AG09319 (cell line): Measurements from ENCODE around the gene BTRC.
"Not testable (repeated sequence)": the region's sequence is repeated elsewhere in the genome, so short reads cannot be mapped to it uniquely, and the experiment has no call there.

Source experiments
- DNase-seq: peaks from one replicate; pipeline ENCODE4 v3.0.0-alpha.2; 2010; ENCODE audit warnings: low read depth; ENCODE audit errors: extremely low read depth
- TF ChIP-seq, protein P1 (sequence below): IDR thresholded peaks from 2 replicates; pipeline ENCODE4 v1.5.1; 2011; ENCODE audit warnings: low read depth, mild to moderate bottlenecking, inconsistent platforms, low read length, moderate library complexity

Gene BTRC

DNA sequence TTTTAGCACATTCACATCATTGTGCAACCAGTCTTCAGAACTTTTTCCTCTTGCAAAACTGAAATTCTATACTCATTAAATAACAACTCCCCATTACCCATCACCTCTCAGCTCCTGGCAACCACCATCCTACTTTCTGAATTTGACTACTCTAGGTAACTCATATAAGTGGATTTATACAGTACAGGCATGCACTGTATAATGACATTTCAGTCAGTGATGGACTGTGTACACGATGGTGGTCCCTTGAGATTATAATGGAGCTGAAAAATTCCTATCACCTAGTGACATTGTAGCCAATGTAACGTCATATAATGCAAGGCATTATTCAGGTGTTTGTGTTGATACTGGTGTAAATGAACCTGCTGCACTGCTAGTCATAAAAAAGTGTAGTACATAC, 60.1 kb downstream of the BTRC start:
- TF ChIP-seq, protein P1, sequence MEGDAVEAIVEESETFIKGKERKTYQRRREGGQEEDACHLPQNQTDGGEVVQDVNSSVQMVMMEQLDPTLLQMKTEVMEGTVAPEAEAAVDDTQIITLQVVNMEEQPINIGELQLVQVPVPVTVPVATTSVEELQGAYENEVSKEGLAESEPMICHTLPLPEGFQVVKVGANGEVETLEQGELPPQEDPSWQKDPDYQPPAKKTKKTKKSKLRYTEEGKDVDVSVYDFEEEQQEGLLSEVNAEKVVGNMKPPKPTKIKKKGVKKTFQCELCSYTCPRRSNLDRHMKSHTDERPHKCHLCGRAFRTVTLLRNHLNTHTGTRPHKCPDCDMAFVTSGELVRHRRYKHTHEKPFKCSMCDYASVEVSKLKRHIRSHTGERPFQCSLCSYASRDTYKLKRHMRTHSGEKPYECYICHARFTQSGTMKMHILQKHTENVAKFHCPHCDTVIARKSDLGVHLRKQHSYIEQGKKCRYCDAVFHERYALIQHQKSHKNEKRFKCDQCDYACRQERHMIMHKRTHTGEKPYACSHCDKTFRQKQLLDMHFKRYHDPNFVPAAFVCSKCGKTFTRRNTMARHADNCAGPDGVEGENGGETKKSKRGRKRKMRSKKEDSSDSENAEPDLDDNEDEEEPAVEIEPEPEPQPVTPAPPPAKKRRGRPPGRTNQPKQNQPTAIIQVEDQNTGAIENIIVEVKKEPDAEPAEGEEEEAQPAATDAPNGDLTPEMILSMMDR: no peak
- DNase-seq: no peak

DNA sequence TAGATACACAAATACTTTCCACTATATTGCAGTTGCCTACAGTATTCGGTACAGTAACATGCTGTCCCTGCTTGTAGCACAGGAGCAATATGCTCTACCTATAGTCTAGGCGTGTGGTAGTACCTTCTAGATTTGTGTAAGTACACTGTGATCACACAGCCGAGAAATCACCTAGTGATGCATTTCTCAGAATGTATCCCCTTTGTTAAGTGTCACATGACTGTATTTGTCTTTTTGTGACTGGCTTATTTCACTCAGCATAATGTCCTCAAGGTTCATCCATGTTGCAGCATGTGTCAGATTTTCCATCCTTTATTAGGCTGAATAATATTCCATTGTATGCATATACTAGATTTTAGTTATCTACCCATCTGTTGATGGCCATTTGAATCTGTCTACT, 61.9 kb downstream of the BTRC start:
- TF ChIP-seq, protein P1: no peak

DNA sequence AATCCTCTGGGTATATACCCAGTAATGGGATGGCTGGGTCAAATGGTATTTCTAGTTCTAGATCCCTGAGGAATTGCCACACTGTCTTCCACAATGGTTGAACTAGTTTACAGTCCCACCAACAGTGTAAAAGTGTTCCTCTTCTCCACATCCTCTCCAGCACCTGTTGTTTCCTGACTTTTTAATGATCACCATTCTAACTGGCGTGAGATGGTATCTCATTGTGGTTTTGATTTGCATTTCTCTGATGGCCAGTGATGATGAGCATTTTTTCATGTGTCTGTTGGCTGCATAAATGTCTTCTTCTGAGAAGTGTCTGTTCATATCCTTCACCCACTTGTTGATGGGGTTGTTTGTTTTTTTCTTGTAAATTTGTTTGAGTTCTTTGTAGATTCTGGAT, 68.0 kb downstream of the BTRC start:
- not testable (repeated sequence) for DNase-seq

More for the DNA sequence above, 61.9 kb downstream of the BTRC start:
- DNase-seq: no peak

DNA sequence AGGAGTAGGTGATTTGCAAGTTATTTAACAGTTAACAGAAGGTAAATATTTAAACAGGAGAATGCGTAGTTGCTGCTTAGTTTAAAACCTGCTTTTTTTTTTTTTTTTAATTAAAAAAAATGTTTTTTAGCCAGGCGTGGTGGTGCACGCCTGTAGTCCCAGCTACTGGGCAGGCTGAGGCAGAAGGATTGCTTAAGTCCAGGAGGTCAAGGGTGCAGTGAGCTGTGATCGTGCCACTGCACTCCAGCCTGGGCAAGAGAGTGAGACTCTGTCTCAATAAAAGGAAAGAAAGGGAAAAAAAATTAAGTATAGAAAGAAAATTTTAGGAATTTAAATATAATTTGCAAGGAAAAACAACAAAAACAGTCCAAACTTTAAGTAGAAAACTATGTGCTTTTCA, 71.6 kb downstream of the BTRC start:
- no peak for DNase-seq
- TF ChIP-seq, protein P1: no peak

DNA sequence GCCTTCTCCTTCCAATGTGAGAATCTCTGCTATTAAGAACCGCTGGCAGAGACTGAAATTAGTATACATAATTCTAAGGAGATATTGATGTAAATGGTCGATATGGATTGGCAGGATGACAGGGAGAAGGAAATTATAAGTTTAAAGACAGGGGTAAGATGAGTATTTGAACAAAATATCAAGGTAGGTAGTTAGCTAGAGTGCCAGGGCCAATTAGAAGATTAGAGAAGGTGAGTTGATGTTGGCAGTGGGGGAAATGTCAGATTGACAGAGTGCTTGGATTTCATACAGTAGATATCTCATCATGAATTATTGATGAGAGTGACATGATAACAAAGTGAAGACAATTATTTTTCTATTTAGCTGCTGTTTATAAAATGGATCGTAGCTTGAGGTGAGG, 74.1 kb downstream of the BTRC start:
- DNase-seq: no peak
- TF ChIP-seq, protein P1: no peak

DNA sequence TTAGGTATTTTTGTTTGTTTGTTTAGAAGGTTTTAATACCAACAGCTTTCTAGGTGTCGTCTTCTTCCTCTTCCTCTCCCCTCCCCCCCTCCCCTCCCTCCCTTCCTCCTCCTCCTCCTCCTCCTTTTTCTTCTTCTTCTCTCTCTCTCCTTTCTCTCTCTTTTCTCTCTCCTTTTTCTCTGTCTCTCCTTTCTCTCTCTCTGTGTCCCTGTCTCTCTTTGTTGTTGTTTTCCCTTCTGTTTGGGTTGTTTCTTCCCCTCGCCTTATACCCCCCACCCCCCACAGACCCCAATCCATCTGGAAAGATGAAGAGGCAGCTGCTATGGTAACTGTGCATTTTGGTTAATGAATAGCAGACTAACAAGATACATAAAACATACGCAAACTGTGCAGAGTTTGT, 75.5 kb downstream of the BTRC start:
- DNase-seq: no peak
- TF ChIP-seq, protein P1: no peak

DNA sequence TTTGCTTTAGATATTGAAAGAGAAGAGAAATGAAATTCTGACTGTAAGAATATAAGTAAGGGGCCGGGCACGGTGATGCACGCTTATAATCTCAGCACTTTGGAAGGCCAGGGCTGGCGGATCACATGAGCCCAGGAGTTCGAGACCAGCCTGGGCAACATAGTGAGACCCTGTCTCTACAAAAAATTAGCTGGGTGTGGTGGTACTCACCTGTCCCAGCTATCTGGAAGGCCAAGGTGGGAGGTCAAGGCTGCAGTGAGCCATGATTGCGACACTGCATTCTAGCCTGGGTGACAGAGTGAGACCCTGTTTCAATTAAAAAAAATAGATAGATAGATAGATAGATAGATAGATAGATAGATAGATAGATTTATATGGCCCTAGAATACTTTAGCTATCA, 82.3 kb downstream of the BTRC start:
- DNase-seq: no peak
- TF ChIP-seq, protein P1: no peak

DNA sequence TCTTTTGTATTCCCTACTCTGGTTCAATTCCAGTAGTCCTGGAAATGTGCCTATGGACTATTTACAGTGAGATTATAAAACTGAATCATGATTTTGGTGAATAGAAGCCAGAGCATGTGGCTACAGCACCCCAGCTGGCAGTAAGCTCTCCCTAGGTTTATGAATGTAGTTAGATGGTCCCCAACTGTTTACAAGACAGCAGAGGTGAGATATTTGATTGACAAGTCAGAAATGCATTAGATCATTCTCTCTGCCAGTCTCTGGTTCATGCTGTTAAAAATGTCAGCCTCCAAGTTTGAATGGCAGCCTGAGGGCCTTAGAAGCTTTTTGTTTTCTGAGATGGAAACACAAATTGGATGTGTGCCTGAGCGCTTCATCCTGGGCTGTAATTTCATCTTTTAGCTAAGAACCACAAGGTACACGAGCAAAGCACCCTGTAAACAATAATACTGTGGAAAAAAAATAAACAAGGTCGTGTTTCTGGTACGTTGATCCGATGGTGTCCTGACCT, 85.0 kb downstream of the BTRC start:
- TF ChIP-seq, protein P1: no peak
- DNase-seq: no peak
